HG03139 (cell line): ENCODE measurements around the gene CERS6.

Experiments
- ATAC-seq: cut with Tn5 transposase; IDR thresholded peaks from one replicate; pipeline ENCODE4 v1.9.1; 2021; ENCODE audit not compliant: unreplicated experiment

Gene CERS6

GRCh38 chr2:168441214-168441872, 14.7 kb upstream of the CERS6 start:
- ATAC-seq, result no peak

GRCh38 chr2:168443818-168444217, 12.3 kb upstream of the CERS6 start:
- no peak for ATAC-seq

GRCh38 chr2:168445960-168446359, 10.1 kb upstream of the CERS6 start:
- ATAC-seq, result no peak

GRCh38 chr2:168448980-168449379, 7.1 kb upstream of the CERS6 start:
- ATAC-seq, result no peak

- ATAC-seq, result no peak
Measured at GRCh38 chr2:168449419-168449818, 6.7 kb upstream of the CERS6 start.

- ATAC-seq, result no peak
Measured at GRCh38 chr2:168450171-168450570, 5.9 kb upstream of the CERS6 start.

GRCh38 chr2:168450732-168451131, 5.3 kb upstream of the CERS6 start:
- ATAC-seq, result no peak

GRCh38 chr2:168452781-168453180, 3.3 kb upstream of the CERS6 start:
- ATAC-seq, result no peak

- ATAC-seq, result no peak
Measured at GRCh38 chr2:168453404-168453803, 2.7 kb upstream of the CERS6 start.

GRCh38 chr2:168454737-168455644, 1.1 kb upstream of the CERS6 start:
- no peak for ATAC-seq

GRCh38 chr2:168456521-168457189, 583 bp downstream of the CERS6 start:
- peak; percentile 32 for ATAC-seq

- no peak for ATAC-seq
Measured at GRCh38 chr2:168457190-168457895, 1.3 kb downstream of the CERS6 start.

GRCh38 chr2:168458139-168458538, 2.1 kb downstream of the CERS6 start:
- ATAC-seq, result no peak

- no peak for ATAC-seq
Measured at GRCh38 chr2:168459256-168459655, 3.2 kb downstream of the CERS6 start.

GRCh38 chr2:168460571-168460970, 4.5 kb downstream of the CERS6 start:
- ATAC-seq, result no peak

GRCh38 chr2:168461178-168461941, 5.3 kb downstream of the CERS6 start:
- ATAC-seq, result no peak

- no peak for ATAC-seq
Measured at GRCh38 chr2:168461942-168462331, 5.9 kb downstream of the CERS6 start.

GRCh38 chr2:168462543-168463045, 6.5 kb downstream of the CERS6 start:
- no peak for ATAC-seq

- ATAC-seq, result no peak
Measured at GRCh38 chr2:168465594-168465993, 9.5 kb downstream of the CERS6 start.

- no peak for ATAC-seq
Measured at GRCh38 chr2:168466190-168466737, 10.2 kb downstream of the CERS6 start.
